Measurements from ENCODE around the gene GSTM4. TPM values are rescaled to one million over a fixed set of nuclear protein-coding genes. Genes with fewer than 3 reads are reported as not detected.
"Not testable (repeated sequence)": the region's sequence is repeated elsewhere in the genome, so short reads cannot be mapped to it uniquely, and the experiment has no call there.

The GSTM4 gene
- total RNA-seq, 1 experiment from 2014 or later, result 11.9 TPM

GRCh38 chr1:109685399-109685798, 29.5 kb downstream of the GSTM4 start:
- H3K36me3 Mint-ChIP-seq (ENCODE audit: insufficient read depth, unreplicated experiment); H3K27ac Mint-ChIP-seq (ENCODE audit: unreplicated experiment); DNase-seq; H3K4me1 Mint-ChIP-seq (ENCODE audit: low read depth, unreplicated experiment); H3K27me3 ChIP-seq (replicated peaks; ENCODE audit: control insufficient read depth, insufficient read depth, low read length); CTCF ChIA-PET; H3K4me3 ChIP-seq (ENCODE audit: low read depth, low read length); H3K36me3 ChIP-seq (ENCODE audit: control insufficient read depth, insufficient read depth, low read length); H3K4me1 ChIP-seq; H3K4me3 Mint-ChIP-seq (ENCODE audit: unreplicated experiment); intact Hi-C loops (cut with micrococcal nuclease; ENCODE audit: unreplicated experiment); POLR2A ChIA-PET; H3K9me3 Mint-ChIP-seq (ENCODE audit: unreplicated experiment); H3K9me3 ChIP-seq; BruUV-seq (replicated peaks); H3K27me3 Mint-ChIP-seq (ENCODE audit: insufficient read depth, unreplicated experiment): not testable (repeated sequence)

GRCh38 chr1:109685890-109686289, 30.0 kb downstream of the GSTM4 start:
- H3K27me3 Mint-ChIP-seq (ENCODE audit: insufficient read depth, unreplicated experiment); H3K36me3 ChIP-seq (ENCODE audit: control insufficient read depth, insufficient read depth, low read length); H3K9me3 ChIP-seq; H3K27me3 ChIP-seq (replicated peaks; ENCODE audit: control insufficient read depth, insufficient read depth, low read length); BruUV-seq (replicated peaks); H3K4me3 ChIP-seq (ENCODE audit: low read depth, low read length); H3K4me1 ChIP-seq; intact Hi-C loops (cut with micrococcal nuclease; ENCODE audit: unreplicated experiment); H3K9me3 Mint-ChIP-seq (ENCODE audit: unreplicated experiment); H3K4me1 Mint-ChIP-seq (ENCODE audit: low read depth, unreplicated experiment); H3K36me3 Mint-ChIP-seq (ENCODE audit: insufficient read depth, unreplicated experiment); H3K27ac Mint-ChIP-seq (ENCODE audit: unreplicated experiment); POLR2A ChIA-PET; CTCF ChIA-PET; H3K4me3 Mint-ChIP-seq (ENCODE audit: unreplicated experiment); DNase-seq: not testable (repeated sequence)

GRCh38 chr1:109687109-109687508, 31.2 kb downstream of the GSTM4 start:
- BruUV-seq (replicated peaks); CTCF ChIA-PET; H3K4me1 ChIP-seq; H3K36me3 ChIP-seq (ENCODE audit: control insufficient read depth, insufficient read depth, low read length); H3K4me3 ChIP-seq (ENCODE audit: low read depth, low read length); H3K36me3 Mint-ChIP-seq (ENCODE audit: insufficient read depth, unreplicated experiment); POLR2A ChIA-PET; H3K9me3 Mint-ChIP-seq (ENCODE audit: unreplicated experiment); intact Hi-C loops (cut with micrococcal nuclease; ENCODE audit: unreplicated experiment); DNase-seq; H3K4me1 Mint-ChIP-seq (ENCODE audit: low read depth, unreplicated experiment); H3K4me3 Mint-ChIP-seq (ENCODE audit: unreplicated experiment); H3K27ac Mint-ChIP-seq (ENCODE audit: unreplicated experiment); H3K9me3 ChIP-seq; H3K27me3 Mint-ChIP-seq (ENCODE audit: insufficient read depth, unreplicated experiment); H3K27me3 ChIP-seq (replicated peaks; ENCODE audit: control insufficient read depth, insufficient read depth, low read length): not testable (repeated sequence)

GRCh38 chr1:109687641-109688499, 32.0 kb downstream of the GSTM4 start, which contains the start of gene GSTM1:
Gene GSTM1 (plus strand): TSS chr1:109687817. CDS start chr1:109687874, 57 bp downstream.
- TF ChIP-seq CTCF (IDR thresholded peaks at IDR 0.05; ENCODE audit: insufficient read depth in 1 of 2, low read depth in 1 of 2, low read length in 1 of 2, severe bottlenecking in 1 of 2, unreplicated experiment in 1 of 2), result no peak
- Histone ChIP-seq H3K4me1 (no peaks in the 10 kb centered on the region), H3K4me3 (ENCODE audit: low read depth, low read length) (no peak within 1 kb of the TSS), H3K36me3 (ENCODE audit: control insufficient read depth, insufficient read depth, low read length) (no peaks in the 10 kb centered on the region), H3K27me3 (replicated peaks; ENCODE audit: control insufficient read depth, insufficient read depth, low read length) (no peaks in the 10 kb centered on the region), H3K9me3 (no peaks in the 10 kb centered on the region)
- CTCF ChIA-PET, result no interaction called here
- H3K9me3 Mint-ChIP-seq (ENCODE audit: unreplicated experiment), result no peaks in the 10 kb centered on the region
- H3K4me1 Mint-ChIP-seq (ENCODE audit: low read depth, unreplicated experiment), result no peaks in the 10 kb centered on the region
- no peaks in the 10 kb centered on the region for H3K27me3 Mint-ChIP-seq (ENCODE audit: insufficient read depth, unreplicated experiment)
- POLR2A ChIA-PET, result no interaction called here
- intact Hi-C loops (cut with micrococcal nuclease; ENCODE audit: unreplicated experiment), result no loop called here
- no peaks in the 10 kb centered on the region for H3K36me3 Mint-ChIP-seq (ENCODE audit: insufficient read depth, unreplicated experiment)
- DNase-seq, result no peak
- H3K4me3 Mint-ChIP-seq (ENCODE audit: unreplicated experiment), result no peak within 1 kb of the TSS
- H3K27ac Mint-ChIP-seq (ENCODE audit: unreplicated experiment), result no peak within 1 kb of the TSS
- BruUV-seq (replicated peaks), result no TSS peak
